GM21723 (cell line): ENCODE data around the gene IL26.

ENCODE experiments used
- ATAC-seq: cut with Tn5 transposase; IDR thresholded peaks from one replicate; pipeline ENCODE4 v1.9.1; 2021; ENCODE audit warnings: mild to moderate bottlenecking, moderate library complexity; ENCODE audit not compliant: unreplicated experiment

Gene IL26, protein sequence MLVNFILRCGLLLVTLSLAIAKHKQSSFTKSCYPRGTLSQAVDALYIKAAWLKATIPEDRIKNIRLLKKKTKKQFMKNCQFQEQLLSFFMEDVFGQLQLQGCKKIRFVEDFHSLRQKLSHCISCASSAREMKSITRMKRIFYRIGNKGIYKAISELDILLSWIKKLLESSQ

DNA sequence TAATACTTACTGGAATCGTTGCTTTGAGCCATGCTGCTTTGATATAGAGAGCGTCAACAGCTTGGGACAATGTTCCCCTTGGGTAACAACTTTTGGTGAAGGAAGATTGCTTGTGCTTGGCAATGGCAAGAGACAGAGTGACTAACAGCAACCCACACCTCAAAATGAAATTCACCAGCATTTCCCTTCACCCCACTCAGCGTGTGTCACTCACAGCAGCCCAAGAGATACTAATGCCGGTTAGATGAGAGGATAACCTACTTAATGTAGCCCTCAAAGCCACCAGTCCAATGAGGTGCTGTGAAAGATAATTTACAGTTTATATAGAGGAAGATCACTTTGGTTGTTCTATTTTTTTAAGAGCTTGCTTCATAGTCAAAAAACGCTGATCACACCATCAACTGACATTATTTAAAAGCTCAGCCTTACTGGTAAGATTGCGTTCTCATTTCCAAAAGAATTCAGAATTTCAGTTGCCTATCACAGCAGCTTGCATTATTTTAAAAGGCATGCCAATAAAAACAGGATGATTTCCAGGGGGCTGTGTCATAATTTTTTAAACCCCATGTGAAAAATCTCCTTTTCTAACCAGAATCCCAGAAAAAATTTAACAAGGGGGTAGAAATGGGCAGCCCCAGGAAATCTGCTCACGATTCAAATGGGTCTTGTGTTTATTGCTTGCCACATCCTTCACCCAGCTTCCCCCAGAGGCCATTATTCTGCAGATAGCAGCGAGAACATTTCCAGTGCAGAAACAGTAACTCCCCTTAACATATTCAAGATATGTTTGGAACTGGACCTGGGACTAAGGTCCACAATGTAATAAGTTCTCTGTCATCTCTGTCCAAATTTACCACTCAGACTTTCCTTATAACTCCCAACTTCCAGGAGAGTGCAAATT, at the start of gene IL26:
IL26 (minus strand) TSS at position 235 of the 901 bp plus-strand sequence; CDS start at position 181, 54 bp downstream.
- no peak for ATAC-seq

DNA sequence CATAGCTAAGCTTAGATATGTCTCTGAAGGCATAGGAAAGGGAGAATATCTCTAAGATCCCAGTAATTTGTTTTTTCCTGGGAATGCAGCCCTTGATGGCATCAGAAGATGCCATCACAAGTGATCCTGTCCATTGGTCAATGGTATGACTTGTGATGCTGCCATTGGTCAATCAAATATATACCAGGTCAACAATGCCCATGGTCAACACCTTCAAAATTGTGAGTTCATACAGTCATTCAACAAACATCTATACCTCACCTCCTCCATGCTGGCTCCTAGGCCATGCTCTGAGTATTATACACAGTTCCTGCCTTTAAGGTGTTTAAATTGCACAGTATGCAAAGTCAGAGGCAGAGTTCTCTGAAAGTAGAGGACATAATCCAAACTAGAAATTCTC, 47.1 kb upstream of the IL26 start:
- ATAC-seq, result no peak

DNA sequence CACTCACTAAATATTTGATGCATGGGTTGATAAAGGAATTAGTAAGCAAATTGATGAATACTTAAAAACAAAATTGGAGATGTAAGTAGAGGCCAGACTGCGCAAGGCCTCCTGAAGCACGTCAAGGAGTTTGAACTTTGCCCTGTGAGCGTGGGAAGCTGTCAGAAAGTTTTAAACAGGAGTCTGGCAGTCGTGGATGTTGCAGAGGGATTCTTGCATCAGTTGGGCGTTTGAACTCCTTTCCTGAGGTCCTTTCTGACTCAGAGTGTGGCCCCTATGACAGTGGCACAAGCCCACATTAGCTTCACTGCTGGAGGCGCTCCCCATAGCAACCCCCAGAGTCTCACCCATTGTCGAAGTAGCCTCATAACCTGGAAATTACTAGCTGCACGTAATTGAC, 45.7 kb upstream of the IL26 start:
- ATAC-seq, result no peak

DNA sequence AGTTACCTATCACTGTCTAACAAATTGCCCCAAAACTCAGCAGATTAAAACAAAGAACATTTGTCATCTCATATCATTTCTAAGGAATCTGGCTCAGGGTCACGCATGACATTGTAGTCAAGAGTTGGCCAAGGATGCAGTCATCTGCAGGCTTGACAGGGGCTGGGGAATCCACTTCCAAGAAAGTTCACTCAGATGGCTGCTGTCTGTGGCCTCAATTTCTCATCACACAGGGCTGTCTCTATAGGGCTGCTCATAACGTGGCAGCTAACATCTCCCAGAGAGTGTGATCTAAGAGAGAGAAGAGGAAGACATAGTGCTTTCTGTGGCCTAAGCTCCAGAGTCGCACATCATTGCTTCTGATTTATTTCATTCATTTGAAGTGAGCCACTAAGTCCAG, 44.7 kb upstream of the IL26 start:
- ATAC-seq, result no peak

DNA sequence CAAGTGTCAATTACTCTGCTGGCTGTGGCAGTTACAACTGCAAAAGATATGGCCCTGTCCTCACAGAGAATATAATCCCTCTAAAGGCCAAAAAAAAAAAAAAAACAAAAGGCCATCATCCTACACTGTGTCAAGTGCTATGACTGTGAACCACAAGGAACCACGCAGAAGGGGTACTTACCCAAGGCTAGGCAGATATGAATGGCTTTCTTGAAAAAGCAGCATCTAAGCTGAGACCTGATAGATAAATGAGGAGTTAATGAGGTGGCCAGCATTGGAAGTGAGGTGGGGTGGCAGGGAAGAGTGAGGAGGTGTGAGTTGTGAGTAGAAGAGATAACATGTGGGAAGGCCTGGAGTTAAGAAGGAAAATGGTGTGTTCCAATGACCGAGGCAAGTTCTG, 44.2 kb upstream of the IL26 start:
- ATAC-seq, result no peak

DNA sequence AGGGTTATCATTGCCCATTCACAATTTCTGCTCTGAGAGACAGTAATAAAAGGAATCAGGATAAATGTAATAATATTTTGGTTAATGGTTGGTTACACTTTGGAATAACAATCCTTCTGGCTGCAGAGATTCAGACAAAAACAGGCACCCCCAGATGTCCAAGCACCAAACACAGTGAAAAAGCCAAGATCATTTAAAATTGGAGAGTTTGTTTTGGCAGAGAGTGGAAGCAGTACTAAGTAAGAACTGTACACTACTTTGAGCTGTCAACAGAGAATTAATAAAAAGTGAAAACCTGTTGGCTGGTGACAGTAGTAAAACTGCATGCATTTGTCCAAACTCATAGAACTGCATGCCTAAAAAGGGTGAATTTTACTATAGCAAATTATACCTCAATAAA, 43.4 kb upstream of the IL26 start:
- ATAC-seq, result no peak

DNA sequence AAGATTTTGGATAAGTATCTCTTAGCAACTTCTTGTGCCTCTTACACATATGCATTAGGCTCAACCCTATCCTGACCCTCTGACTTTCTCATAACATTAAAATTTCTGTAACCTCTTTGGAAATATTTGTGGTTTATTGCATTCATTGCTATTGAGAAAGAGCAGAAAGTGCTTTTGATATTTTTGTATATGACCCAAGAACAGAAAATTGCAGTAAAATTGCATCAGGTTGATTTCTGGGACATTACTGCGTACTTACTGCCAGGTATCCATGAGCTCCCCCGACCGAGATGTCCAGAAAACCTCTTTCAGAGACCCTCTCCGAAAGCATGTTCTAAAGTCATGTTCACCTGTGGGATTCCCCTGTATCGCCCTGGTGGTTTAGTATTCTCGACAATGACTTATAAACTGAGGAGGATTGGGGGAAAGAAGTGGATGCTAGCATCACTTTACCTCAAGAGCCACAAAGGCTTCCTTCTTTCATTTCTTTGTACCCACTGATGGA, 42.3 kb upstream of the IL26 start:
- ATAC-seq, result no peak

DNA sequence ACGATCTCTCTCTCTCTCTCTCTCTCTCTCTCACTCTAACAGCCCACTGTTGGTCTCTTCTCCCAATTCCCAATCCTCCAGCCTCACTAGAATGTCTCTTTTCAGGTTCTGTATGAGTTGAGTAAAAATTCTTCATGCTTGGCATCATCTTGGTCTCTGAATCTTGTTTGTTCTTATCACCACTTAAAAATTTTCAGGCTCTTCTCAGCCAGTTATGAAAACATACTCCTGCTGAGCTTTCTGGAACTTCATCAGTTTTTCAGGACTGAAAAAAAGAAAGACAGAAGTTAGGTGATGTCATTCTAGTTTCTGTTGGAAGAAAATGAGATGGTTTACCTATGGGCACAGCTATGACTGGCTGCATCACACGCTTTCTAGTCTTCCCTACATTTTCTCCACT, 39.2 kb upstream of the IL26 start:
- ATAC-seq, result no peak

DNA sequence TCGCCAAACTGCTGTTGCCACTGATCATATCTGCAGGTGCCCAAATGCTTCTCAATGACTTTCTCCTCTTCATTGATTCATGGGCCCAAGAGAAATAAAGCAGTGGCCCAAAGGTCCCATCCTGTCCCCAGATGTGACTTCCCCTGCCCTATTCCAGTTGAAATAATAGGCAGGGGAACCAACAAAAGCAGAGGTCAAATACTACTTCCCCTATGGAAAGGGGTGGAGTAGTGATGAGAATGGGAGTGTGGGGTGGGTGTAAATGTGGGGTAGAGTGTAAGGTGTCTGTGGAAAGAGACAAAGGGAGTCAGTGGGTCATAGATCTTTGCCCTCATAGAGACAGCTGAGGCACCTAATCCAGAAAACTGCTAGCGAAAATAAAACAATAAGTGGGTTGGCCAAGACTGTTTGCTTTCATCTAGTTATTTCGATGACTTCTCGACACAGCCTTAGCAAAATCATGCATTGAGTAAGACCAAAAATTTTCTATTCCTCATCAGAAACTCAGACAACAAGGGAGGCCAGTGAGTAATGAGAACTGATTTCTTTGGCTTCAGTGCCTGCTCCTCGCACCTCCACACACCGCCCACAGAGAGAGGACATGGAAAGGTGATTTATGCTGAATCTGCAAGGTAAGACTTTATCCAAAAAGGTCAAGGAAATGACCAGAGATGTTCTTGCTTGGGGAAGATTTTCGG, 38.7 kb upstream of the IL26 start:
- ATAC-seq, result no peak

DNA sequence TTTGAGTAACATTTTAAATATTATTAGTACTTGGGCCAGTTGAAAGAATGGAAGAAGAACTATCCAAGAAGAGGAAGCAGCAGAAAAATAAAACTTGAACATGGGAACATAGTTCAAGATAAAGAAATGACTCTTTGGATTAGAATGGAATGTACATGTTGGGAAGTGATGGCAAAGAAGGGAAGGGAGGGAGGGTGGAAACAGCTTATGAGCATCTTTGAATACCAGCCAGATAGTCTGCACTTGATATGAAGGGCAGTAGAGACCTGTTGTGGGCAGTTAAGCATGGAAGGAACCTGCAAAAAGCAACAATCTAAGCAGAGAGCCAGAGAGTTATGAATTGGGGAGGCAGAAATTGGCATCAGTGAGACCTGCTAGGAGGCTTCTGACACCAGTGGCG, 37.8 kb upstream of the IL26 start:
- ATAC-seq, result no peak

DNA sequence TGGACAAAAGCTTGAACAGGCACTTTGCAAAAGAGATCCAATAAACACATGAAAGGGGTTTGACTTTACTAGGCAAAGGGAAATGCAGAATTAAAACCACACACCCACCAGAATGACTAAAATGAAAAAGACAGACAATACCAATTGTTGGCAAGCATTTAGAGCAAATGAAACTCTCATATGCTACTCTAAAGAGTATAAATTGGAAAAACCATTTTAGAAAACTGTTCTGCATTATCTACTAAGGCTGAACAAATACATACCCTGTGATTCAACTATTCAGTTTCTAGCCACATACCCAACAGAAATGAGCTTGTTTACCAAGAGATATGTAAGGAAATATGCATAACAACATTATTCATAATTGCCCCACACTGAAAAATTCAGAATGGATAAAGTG, 36.3 kb upstream of the IL26 start:
- ATAC-seq, result no peak

DNA sequence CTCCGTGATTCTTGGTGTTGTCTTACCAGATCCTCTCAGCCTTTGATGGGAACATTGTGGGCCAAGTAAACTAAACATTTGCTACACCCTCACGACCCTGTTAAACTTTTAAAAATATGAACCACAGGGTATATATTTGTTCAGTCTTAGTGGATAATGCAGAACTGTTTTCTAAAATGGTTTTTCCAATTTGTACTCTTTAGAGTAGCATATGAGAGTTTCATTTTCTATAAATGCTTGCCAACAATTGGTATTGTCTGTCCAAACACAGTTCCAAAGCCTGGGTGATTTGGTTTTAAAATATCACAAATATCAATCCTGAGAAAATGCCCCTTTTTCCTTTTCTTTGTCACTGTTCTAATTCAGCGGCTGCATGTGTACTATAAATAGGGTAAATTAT, 34.5 kb upstream of the IL26 start:
- ATAC-seq, result no peak

DNA sequence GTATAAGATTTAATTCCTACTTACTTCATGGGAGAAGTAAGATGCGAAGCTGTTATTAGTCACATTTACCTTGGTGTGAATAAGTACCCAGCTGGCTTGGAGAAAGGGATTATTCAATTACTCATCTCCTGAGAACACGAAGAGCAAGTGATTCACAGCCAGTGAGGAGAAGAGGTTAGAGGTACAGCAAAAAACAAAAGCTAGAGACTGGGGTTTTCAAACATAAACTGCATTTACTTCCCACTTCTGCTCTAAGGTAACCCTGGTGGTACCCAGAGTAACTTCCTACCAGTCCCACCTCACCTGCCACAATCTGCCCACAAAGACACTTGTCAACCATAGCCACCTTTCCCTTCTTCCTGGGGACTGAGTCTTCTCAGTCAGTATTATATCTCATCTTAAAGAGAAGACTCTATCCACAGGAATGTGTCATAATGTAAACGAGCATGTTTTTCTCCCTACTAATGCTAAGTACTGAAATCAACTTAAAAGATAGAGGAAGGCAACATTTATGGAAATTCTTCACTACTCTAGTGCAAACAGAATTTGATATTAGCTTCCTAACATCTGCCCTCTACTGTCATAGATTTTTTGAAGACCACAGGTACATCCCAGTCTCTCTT, 33.8 kb upstream of the IL26 start:
- no peak for ATAC-seq

DNA sequence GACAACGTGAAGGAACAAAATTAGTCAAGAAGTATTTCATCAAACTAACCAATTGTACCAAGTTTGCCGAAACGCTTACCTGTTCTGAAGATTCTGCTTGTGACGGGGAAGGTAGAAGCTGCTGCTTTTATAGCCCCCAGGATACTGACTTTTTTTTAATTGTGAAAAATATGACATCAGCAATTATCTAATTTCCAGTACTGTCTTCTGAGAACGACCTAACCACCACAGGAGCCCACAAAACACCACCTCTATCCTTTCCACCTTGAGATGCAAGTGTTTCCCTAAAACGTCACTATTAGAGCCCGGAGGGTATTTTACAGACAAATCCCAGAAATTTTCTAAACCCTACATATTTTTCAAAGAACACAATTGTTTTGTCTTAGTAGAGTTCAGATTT, 27.9 kb upstream of the IL26 start, which contains the start of gene IL22:
IL22 (minus strand) TSS at position 101 of the 400 bp plus-strand sequence. CDS start 156 bp downstream, outside the sequence.
- no peak for ATAC-seq

DNA sequence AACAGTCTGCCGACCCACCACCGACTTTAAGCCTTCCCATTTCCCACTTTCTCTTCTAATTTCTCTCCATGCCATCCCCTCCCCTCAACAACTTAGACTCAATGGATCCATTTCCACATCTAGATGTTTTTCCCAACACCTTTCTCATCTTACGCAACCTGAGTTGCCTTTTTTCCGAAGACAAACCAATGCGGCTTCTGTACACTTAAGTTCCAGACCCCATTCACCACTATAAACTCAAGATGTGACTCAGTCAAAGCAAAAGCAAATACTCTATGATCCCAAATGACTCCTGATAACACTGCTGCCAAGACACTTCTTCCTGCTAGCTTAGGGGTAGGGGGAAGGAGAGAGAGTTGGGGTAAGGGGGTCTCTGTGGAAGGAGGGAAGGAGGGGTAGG, 26.5 kb upstream of the IL26 start:
- ATAC-seq, result no peak

DNA sequence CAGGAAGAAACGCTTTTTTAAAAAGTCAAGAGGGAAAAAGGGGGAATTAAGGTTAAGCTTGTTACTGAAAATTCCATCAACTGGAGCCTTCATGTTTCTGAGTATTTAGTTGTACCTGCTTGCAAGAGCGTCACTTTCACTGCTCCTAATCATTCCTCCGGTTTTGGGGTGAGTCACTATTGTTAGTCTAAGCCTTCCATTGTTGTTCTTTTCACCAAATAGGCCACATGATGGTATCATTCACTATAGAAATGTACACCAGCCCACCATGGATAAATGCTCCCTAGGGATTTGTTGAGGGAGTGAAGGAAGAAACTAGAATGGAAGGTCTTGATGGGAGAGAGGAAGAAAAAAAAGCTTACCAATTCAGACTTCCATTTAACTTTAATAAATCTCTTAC, 24.8 kb upstream of the IL26 start:
- ATAC-seq, result no peak

DNA sequence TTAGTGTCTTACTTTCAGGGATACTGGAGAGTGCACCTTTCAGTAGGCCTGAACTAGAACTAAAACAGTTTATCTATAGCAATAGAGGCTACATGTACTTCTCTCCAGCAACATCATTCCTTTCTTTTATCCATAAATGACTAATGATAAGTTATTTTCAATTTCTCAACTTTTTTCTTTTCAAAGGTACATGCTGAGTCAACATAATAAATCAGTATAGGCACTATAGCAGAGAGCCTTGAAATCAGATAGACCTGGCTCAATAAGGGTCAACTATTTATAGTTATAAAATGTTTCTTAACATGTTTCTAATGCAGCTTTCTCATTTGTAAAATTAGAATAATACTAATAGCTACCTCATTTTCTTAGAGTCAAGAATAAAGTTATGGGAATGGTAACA, 22.2 kb upstream of the IL26 start:
- ATAC-seq, result no peak

DNA sequence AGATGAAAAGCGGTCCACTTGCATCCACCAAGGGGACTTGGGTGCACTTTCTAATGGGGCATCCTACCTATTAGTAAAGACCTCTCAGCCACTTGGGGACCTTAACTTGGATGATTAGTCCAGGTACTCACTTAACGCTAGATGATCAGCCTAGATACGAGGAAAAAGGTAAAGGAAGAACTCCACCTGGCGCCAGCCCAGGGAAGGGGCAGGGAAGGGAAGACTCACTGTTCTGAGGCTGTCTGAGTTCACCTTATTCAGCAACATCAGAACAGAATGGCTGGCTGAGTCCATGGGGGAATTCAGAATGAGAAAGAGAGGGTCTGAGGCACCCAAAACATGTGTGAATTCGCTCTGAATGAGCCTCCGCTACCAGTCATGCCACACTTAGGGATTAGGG, 20.7 kb upstream of the IL26 start:
- no peak for ATAC-seq

DNA sequence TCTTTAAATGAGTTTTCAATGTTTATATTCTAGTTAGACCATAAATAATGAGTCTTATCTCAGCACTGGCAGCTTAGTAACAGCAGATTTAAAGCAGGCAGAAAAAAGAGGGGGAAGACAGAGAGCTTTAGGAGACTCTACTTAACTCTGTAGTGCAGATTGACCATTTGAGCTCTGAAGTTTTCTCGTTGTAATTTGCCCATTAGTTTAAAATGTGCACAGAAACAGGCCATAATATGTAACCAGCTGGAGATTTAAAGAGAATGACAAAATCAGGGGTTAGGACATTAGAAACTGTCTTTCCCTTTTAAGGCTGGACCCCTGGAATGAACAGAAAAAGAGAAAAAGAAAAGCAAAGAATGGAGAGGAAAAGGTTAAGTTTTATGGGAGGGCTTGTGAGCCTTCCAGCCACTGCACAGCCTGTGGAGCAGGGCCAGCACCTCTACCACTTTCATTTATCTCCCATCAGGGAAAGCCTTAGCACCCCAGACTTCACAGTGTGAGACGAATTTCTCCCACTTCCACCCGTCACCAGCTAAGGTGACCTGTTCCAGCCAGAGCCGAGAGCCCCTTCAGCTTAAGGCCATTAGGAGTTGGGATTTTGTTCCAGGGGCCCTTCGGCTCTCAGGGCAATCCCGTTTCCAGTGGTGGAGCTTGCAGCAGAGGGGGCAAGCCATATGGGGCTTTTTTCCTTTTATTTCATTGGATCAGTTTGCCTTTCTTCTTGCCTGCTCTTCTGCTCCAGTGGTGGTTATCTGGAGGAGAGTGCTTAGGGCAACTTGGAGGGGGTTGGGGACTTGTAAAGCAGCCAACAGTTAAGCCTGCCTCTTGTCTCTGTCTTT, 19.8 kb upstream of the IL26 start:
- no peak for ATAC-seq

DNA sequence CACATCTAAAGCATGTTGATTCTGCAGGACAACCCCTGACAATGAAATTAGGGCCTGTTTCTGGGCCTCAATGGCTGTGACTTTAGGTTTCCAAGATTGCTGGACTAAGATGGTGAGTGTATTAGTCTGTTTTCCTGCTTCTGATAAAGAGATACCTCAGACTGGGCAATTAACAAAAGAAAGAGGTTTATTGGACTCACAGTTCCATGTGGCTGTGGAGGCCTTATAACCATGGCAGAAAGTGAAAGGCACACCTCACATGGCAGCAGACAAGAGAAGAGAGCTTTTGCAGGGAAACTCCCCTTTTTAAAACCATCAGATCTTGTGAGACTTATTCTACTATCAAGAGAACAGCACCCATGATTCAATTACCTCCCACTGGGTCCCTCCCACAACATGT, 17.2 kb upstream of the IL26 start:
- ATAC-seq, result no peak
